ENCODE data around the gene CCL5.

Gene CCL5

DNA sequence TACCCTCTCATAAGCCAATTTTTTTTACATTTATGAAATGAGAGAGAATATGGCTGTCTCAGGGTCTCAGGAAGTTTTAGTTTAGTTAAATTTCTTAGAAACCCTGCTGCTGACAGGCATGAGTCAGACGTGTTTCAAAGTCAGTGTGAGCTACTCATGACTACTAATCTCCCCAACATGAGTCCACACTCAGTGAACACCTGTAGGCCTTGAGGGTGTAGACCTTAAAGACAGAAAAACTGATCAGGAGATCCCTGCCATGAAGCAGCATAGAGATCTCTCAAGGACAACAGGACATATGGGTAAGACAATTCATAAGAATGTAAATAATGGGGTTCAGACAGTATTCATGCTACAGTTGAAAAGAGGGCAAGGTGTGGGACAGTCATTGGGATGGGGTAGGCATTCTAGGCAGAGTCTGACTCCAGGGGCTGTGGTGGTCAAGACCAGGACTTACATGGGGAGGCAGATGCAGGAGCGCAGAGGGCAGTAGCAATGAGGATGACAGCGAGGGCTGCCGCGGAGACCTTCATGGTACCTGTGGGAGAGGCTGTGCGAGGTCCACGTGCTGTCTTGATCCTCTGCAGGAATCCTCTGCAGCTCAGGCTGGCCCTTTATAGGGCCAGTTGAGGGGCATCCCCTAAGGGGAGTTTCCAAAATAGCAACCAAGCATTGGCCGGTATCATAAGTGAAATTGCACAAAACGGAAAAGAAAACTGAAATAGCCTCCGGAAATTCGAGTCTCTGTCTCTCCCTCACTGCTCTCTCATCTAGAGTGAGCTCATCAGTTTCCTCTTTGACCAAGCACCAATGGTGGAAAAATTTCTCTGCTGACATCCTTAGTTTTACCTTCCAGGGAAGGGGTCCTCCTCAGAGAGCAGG, at the start of gene CCL5:
TSS of gene CCL5 (minus strand) at position 588 of the 882 bp plus-strand sequence.
- DNase-seq (ENCODE audit: low read depth in 2 of 2), result peak in 1 of 2 donors; percentile 1

DNA sequence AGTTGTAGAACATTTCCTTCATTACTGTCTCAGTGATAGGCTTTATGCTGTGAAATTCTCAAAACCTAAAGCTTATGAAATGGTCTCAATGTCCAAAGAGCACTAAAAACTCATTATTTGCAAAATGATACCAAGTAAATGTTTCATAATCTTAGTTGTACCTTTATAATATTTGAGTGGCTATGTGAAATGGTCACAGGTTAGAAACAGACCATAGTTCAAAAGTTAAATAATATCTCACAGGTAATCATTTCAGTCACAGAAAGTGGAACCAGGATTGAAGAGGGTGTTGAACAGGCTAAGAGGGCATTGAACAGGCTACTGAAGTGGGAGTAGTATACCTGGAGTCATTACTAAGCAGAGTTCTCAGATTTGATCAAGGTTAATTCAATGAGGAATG, 47.6 kb upstream of the CCL5 start:
- no peak for DNase-seq (ENCODE audit: low read depth in 2 of 2)

DNA sequence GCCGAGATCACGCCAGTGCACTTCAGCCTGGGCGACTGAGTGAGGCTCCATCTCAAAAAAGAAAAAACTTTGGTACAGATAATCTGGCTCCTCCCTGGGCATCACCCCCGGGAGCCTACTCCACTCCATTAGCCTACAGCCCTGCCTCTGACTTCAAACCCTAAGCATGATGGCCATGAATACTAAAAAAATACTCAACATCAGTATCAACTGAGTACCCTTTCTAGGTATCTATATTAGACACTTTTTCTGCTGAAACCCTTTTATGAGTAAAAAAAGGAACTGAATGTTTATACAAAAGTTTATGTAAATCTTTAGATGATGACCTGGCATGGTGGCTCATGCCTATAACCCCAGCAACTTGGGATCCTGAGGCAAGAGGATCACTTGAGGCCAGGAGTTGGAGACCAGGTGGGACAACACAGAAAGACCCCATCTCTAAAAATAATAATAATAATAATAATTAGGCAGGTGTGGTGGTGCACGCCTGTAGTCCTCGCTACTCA, 43.5 kb upstream of the CCL5 start:
- no peak for DNase-seq (ENCODE audit: low read depth in 2 of 2)

- DNase-seq (ENCODE audit: low read depth in 2 of 2), result no peak
Observed at GRCh38 chr17:35920229-35920628, 40.1 kb upstream of the CCL5 start.

DNA sequence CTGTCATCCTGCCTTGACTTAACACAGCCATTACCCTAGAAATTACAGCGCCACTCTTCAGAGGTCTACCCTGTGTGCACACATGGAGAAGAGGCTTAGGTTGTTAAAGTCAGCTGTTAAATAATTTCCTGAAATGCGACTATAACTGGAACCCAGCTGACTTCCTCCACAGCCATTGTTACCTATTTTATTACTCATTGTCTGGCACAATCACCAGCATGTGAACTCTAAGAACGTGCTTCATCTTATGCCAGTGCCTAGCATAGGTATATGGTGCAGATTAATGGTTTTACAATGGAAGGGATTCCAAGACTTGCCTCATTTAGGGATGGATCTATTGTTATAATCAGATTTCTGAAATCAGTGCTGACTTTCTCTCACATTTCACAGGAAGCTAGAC, 38.5 kb upstream of the CCL5 start:
- DNase-seq (ENCODE audit: low read depth in 2 of 2), result no peak

GRCh38 chr17:35917519-35918213, 37.5 kb upstream of the CCL5 start:
- no peak for DNase-seq (ENCODE audit: low read depth in 2 of 2)

- no peak for DNase-seq (ENCODE audit: low read depth in 2 of 2)
Observed at GRCh38 chr17:35915153-35915964, 35.2 kb upstream of the CCL5 start.

DNA sequence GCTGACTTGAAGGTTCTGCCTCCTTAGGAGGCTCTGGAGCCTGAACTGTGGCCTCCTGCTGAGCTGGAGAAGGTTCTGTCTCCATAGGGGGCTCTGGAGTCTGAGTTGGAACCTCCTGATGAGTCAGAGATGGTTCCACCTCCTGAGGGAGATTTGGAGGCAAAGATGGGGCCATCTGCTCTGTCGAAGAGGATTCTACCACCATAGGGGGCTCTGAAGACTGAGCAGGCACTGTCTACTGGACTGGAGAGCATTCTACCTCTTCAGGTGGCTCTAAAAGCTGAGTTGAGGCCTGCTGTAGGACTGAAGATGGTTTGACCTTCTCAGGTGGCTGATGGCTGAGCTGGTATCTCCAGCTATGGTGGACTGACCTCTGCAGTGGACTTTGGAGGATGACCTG, 34.2 kb upstream of the CCL5 start:
- DNase-seq (ENCODE audit: low read depth in 2 of 2), result no peak

DNA sequence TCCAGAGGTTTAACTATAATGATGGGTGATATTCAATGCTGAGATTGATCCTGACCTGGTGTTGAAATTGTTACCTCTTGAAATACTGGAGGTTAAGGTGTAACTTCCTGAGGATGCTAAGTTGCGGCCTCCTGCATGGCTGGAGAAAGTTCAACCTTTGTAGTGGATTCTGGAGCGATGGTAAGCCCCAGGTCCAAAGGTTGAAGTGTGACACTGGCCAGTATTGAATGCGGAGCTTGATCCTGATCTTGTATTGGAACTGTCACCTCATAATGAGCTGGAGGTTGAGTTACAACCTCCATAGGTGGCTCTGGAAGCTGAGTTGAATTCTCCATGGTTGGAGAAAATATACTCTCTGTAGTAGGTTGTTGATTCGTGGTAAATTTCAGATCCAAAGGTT, 33.4 kb upstream of the CCL5 start:
- DNase-seq (ENCODE audit: low read depth in 2 of 2), result no peak

GRCh38 chr17:35912942-35913341, 32.8 kb upstream of the CCL5 start:
- DNase-seq (ENCODE audit: low read depth in 2 of 2), result no peak

GRCh38 chr17:35912339-35912912, 32.3 kb upstream of the CCL5 start:
- DNase-seq (ENCODE audit: low read depth in 2 of 2), result no peak

DNA sequence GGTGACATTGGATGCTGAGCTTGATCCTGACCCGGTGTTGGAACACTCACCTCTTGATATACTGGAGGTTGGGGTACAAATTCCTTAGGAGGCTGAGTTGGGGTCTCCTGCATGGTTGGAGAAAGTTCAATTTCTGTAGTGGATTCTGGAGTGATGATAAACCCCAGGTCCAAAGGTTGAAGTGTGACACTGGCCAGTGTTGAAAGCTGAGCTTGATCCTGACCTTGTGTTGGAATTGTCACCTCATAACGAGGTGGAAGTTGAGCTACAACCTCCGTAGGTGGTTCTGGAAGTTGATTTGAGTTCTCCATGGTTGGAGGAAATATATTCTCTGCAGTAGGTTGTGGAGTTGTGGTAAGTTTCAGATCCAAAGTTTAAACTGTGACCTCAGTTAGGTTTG, 29.2 kb upstream of the CCL5 start:
- no peak for DNase-seq (ENCODE audit: low read depth in 2 of 2)

DNA sequence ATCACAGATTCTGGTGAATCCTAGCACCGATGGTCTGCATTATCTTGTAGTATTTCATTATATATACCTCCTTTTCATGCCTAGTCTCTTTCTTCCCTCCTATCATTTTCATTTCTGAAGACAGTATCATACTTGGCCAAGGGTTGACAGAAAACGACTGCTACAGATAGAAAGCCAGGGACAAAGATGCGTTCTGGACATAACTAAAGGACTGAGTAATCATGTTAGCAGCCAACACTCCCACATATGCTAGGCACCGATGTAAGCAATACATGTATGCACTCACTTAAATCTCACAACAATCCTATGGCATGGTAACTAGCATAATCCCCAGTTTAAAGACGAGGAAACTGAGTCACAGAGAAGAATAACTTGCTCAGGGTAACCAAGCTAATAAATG, 27.5 kb upstream of the CCL5 start:
- DNase-seq (ENCODE audit: low read depth in 2 of 2), result no peak

- no peak for DNase-seq (ENCODE audit: low read depth in 2 of 2)
Observed at GRCh38 chr17:35906926-35907637, 26.9 kb upstream of the CCL5 start.

DNA sequence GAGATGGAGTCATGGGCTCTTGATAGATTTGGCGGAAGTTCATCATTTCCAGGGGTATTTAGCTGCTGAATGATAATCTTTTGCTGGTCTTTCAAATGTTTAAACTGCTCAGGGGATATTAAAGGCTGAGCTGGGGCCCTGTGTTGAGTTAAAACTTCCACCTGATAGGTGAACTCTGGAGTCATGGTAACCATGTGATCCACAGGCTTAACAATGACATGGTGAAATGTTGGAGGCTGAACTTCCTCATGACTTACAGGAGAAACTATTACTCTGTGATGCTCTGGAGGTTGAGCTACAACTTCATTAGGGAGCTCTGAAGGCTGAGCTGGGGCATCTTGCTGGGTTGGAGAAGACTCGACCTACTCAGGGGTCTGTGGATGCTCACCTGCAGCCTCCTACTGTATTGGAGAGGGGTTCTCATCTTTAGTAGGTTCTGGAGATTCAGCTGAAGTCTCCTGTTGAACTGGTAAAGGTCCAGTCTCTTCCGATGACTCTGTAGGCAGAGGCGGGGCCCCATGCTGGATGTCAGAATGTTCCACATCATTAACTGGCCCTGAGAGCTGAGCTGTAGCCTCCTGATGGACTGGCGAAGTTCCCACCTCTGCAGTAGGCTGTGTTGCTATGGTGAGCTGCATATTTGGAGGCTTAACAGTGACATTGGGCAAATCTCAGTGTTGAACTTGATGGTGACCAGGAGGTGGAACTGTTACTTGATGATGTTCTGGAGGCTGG, 26.2 kb upstream of the CCL5 start:
- DNase-seq (ENCODE audit: low read depth in 2 of 2), result no peak

DNA sequence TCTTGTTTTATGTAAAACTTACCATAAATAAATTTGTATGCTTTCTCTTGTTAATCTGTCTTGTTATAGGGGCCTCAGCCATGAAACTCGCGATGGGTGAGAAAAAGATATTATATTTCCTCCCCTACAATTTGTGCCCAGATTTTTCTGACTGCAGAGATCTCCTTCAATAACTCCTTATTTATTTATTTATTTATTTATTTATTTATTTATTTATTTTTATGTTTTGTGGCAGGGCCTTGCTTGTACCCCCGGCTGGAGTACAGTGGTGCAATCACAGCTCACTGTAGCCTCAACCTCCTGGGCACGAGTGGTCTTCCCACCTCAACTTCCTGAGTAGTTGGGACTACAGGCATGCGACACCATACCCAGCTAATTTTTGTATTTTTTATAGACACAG, 23.3 kb upstream of the CCL5 start:
- no peak for DNase-seq (ENCODE audit: low read depth in 2 of 2)

DNA sequence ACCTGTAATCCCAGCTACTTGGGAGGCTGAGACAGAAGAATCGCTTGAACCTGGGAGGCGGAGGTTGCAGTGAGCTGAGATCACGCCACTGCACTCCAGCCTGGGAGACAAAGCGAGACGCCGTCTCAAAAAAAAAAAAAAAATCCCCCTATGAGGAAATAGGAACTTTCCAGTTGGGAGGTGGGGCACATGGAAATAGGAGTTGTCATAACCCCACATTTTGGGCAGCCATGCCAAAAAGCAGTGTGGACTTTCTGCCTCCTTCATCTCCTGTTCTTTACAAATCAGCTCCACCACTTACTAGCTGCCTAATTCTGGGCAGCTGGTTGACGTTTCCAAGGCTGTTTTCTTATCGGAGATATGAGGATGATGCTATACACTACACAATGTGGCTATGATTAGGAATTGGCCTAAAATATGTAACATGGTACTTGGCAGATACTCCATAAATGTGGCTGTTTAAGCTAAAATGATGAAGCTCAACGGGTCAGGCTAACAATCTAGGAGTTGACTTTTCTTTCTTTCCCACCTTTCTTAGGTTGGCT, 21.5 kb upstream of the CCL5 start:
- DNase-seq (ENCODE audit: low read depth in 2 of 2), result no peak

GRCh38 chr17:35900708-35901480, 20.7 kb upstream of the CCL5 start:
- DNase-seq (ENCODE audit: low read depth in 2 of 2), result no peak

DNA sequence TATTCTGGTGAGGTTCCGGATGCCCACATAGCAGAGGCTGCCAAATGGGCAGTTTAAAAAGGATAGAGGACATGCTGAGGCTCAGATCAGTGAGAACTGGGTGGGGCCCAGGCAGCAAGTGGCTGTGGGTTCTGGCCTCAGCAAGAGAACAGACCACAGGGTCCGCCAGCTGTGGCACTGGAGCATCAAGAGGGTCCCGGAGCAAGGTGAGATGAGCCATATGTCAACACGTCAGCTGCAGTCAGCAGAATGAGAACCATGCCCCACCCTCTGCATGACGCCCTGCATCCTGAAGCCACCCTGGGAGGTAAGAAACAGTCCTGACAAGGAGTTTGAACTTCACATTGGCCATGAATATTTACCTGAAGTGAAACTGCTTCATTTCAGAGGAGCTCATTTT, 20.1 kb upstream of the CCL5 start:
- DNase-seq (ENCODE audit: low read depth in 2 of 2), result no peak
